Measurements from ENCODE around the gene NLGN1.

The NLGN1 gene

DNA sequence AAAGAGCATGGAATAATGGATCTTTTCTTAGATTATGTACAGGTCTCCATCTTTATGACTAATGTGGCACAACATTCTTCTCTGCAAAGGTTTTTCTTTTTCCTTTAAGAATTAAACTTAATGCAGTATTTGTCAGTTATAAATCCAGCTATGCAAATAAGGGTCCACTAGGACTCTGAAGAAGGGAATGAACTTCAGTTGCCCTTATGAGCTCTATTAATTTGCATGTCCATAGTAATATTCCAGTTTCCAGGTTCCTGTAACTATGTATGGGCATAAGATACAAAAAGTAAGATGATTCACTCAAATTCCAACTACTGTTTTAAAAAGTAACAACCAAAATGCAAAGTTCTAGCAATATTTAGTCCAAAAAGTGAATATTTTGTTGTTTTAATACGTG lies 337.4 kb downstream of the NLGN1 start:
- Histone ChIP-seq H3K36me3 (no peaks in the 10 kb centered on the region), H3K9me3 (no peaks in the 10 kb centered on the region), H3K4me1 (ENCODE audit: control insufficient read depth in 1 of 2, insufficient read depth in 1 of 2, low read depth in 1 of 2, low read length in 1 of 2) (no peaks in the 10 kb centered on the region), H3K4me3 (ENCODE audit: low read depth in 1 of 2, low read length in 1 of 2) (no peak overlapping the region), H3K27ac (no peak overlapping the region), H3K27me3 (no peaks in the 10 kb centered on the region)
- TF ChIP-seq, protein P1, sequence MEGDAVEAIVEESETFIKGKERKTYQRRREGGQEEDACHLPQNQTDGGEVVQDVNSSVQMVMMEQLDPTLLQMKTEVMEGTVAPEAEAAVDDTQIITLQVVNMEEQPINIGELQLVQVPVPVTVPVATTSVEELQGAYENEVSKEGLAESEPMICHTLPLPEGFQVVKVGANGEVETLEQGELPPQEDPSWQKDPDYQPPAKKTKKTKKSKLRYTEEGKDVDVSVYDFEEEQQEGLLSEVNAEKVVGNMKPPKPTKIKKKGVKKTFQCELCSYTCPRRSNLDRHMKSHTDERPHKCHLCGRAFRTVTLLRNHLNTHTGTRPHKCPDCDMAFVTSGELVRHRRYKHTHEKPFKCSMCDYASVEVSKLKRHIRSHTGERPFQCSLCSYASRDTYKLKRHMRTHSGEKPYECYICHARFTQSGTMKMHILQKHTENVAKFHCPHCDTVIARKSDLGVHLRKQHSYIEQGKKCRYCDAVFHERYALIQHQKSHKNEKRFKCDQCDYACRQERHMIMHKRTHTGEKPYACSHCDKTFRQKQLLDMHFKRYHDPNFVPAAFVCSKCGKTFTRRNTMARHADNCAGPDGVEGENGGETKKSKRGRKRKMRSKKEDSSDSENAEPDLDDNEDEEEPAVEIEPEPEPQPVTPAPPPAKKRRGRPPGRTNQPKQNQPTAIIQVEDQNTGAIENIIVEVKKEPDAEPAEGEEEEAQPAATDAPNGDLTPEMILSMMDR (IDR thresholded peaks at IDR 0.05) = no peak

DNA sequence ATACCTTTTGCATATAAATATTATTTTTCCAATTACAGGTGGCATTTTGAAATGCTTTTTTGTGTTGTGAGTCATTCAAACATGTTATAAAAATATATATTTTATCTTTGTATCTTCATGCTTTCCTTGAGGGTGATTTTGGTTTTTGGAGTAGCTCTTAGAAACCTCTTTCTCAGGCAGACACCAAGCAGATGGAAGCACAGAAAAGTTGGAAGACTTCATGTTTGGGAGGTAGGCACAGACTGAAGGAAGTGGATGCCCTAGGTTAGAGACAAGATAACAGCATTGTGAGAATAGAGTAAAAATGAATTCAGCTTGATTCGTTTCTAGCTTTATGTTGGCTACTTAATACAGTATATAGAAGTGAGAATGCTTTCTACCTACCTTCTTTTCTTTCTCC lies 338.3 kb downstream of the NLGN1 start:
- no peak overlapping the region for H3K4me3 ChIP-seq (ENCODE audit: low read depth in 1 of 2, low read length in 1 of 2)
- no peaks in the 10 kb centered on the region for H3K4me1 ChIP-seq (ENCODE audit: control insufficient read depth in 1 of 2, insufficient read depth in 1 of 2, low read depth in 1 of 2, low read length in 1 of 2)
- TF ChIP-seq, protein P1 (IDR thresholded peaks at IDR 0.05) = no peak
- H3K9me3 ChIP-seq = no peaks in the 10 kb centered on the region
- no peaks in the 10 kb centered on the region for H3K36me3 ChIP-seq
- no peak overlapping the region for H3K27ac ChIP-seq
- no peaks in the 10 kb centered on the region for H3K27me3 ChIP-seq

DNA sequence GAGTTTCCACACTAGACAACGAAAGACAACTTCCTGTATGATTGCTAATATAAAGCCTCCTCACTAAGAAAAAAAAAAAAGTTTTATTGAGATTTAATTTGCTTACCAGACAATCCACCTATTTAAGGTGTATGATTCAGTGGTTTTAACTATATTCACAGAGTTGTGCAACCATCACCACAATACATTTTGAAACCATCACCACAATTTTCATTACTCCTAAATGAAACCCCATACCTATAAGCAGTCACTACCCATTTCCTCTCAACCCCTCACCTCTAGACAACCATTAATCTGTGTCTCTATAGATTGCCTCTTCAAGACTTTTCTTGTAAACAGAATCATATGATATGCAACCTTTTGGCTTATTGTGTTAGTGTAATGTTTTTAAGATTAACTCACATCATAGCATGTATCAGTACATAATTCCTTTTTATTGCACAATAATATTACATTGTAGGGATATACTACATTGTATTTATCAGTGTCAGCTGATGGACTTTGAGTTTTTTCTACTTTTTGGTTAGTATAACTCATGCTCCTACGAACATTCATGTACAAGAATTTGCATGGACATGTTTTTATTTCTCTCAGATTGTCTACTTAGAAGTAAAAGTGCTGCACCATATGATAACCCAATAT lies 339.7 kb downstream of the NLGN1 start:
- H3K9me3 ChIP-seq = no peaks in the 10 kb centered on the region
- TF ChIP-seq, protein P1 (IDR thresholded peaks at IDR 0.05) = no peak
- H3K4me3 ChIP-seq (ENCODE audit: low read depth in 1 of 2, low read length in 1 of 2) = no peak overlapping the region
- no peaks in the 10 kb centered on the region for H3K36me3 ChIP-seq
- no peaks in the 10 kb centered on the region for H3K4me1 ChIP-seq (ENCODE audit: control insufficient read depth in 1 of 2, insufficient read depth in 1 of 2, low read depth in 1 of 2, low read length in 1 of 2)
- H3K27ac ChIP-seq = no peak overlapping the region
- H3K27me3 ChIP-seq = no peaks in the 10 kb centered on the region

DNA sequence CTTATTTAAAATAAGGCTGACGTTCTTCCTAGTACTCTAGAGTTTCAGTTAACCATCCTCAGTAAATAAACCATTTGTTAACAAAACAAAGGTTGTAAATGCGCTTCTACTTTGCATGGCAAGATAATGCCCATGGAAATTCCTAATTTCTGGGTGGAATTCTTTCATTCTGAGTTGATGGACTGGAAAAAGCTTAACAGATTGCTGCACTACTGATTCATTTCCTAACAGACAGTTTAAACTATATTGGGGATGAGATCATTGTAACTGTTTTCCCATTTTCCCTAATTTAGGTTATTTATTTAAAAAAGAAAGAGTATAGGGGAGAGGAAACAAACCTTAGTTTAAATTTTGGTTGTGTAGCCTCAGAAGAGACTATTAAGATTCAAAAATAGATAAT lies 342.2 kb downstream of the NLGN1 start:
- Histone ChIP-seq H3K4me3 (ENCODE audit: low read depth in 1 of 2, low read length in 1 of 2) (no peak overlapping the region), H3K36me3 (no peaks in the 10 kb centered on the region), H3K9me3 (no peaks in the 10 kb centered on the region), H3K27me3 (no peaks in the 10 kb centered on the region), H3K27ac (no peak overlapping the region), H3K4me1 (ENCODE audit: control insufficient read depth in 1 of 2, insufficient read depth in 1 of 2, low read depth in 1 of 2, low read length in 1 of 2) (no peaks in the 10 kb centered on the region)
- TF ChIP-seq, protein P1 (IDR thresholded peaks at IDR 0.05) = no peak

DNA sequence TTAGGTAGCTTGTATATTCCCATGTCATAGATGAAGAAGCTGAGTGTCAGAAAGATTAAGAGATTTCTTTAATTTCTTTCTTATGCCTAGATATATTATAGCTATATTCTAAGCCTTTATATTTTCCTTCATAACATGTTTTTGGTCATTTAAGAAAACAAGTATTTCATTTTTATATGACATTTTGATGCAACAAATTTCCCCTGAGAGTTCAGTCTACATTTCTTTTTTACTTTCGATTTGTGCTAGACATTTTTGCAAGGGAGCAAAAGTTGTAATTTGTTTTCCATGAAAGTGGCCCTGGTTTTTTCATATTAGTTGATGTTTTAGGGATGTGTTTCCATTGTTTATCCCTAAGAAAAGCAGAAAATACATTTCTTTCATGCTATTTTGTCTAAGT lies 344.9 kb downstream of the NLGN1 start:
- no peaks in the 10 kb centered on the region for H3K36me3 ChIP-seq
- H3K27ac ChIP-seq = no peak overlapping the region
- no peaks in the 10 kb centered on the region for H3K9me3 ChIP-seq
- H3K27me3 ChIP-seq = no peaks in the 10 kb centered on the region
- TF ChIP-seq, protein P1 (IDR thresholded peaks at IDR 0.05) = no peak
- no peak overlapping the region for H3K4me3 ChIP-seq (ENCODE audit: low read depth in 1 of 2, low read length in 1 of 2)
- no peaks in the 10 kb centered on the region for H3K4me1 ChIP-seq (ENCODE audit: control insufficient read depth in 1 of 2, insufficient read depth in 1 of 2, low read depth in 1 of 2, low read length in 1 of 2)
